ENCODE measurements around the gene CAMTA1. TPM values are rescaled to one million over a fixed set of nuclear protein-coding genes. Genes with fewer than 3 reads are reported as not detected.
A peak's percentile ranks its signal among the peaks of the same experiment; 100 is the strongest.

Gene CAMTA1
- total and polyA plus RNA-seq, 9 of the 15 experiments (the other 6 are each of a cell fraction or from before 2014, with no cell fraction given), result 43.9 to 161 (median 65.9) TPM

GRCh38 chr1:7770997-7771822 lies 986.0 kb downstream of the CAMTA1 start, which contains the start of gene VAMP3 (continued):
- TF ChIP-seq ZNF518B (CRISPR knock-in tag; IDR thresholded peaks at IDR 0.05), result no peak
- no peak for TF ChIP-seq ZBTB43 (CRISPR knock-in tag; IDR thresholded peaks at IDR 0.05)
- TF ChIP-seq TCF15 (CRISPR knock-in tag; IDR thresholded peaks at IDR 0.05), result no peak
- TF ChIP-seq SRSF1 (IDR thresholded peaks at IDR 0.05; ENCODE audit: low read depth, low read length), result no peak
- TF ChIP-seq E2F6 (IDR thresholded peaks at IDR 0.05; ENCODE audit: borderline replicate concordance in 1 of 2, extremely low read depth in 1 of 2, insufficient read depth in 1 of 2, insufficient read length in 1 of 2, low read depth in 1 of 2, low read length in 1 of 2, poor library complexity in 1 of 2, severe bottlenecking in 1 of 2), result peak; percentile 48 to 58
- no peak; the same call in 1 of the 2 replicates for TF ChIP-seq STAT6 (CRISPR knock-in tag; IDR thresholded peaks at IDR 0.05)
- peak; percentile 89 for TF ChIP-seq GABPB1 (CRISPR knock-in tag; IDR thresholded peaks at IDR 0.05)
- TF ChIP-seq MAFF (IDR thresholded peaks at IDR 0.05; ENCODE audit: low read length), result no peak
- TF ChIP-seq YBX1 (IDR thresholded peaks at IDR 0.05), result no peak
- no peak for TF ChIP-seq ZNF165 (CRISPR knock-in tag; IDR thresholded peaks at IDR 0.05; ENCODE audit: borderline replicate concordance)
- TF ChIP-seq HDAC1 (IDR thresholded peaks at IDR 0.05), result peak; percentile 67 to 93; a peak in 3 of 4 replicates
- TF ChIP-seq HNRNPUL1 (IDR thresholded peaks at IDR 0.05; ENCODE audit: low read length), result no peak
- no peak for TF ChIP-seq KLF6 (CRISPR knock-in tag; IDR thresholded peaks at IDR 0.05; ENCODE audit: borderline replicate concordance)
- TF ChIP-seq ZNF134 (CRISPR knock-in tag; conservative IDR thresholded peaks at IDR 0.05), result no peak
- TF ChIP-seq CAMTA2 (CRISPR knock-in tag; conservative IDR thresholded peaks at IDR 0.05), result no peak
- no peak for TF ChIP-seq NCOA6 (IDR thresholded peaks at IDR 0.05)
